GM21360 (cell line): Measurements from ENCODE around the gene ARHGAP40.

ENCODE experiments used
- ATAC-seq: cut with Tn5 transposase; IDR thresholded peaks from one replicate; pipeline ENCODE4 v1.9.1; 2021; ENCODE audit warnings: mild to moderate bottlenecking, moderate library complexity; ENCODE audit not compliant: unreplicated experiment

The ARHGAP40 gene

DNA sequence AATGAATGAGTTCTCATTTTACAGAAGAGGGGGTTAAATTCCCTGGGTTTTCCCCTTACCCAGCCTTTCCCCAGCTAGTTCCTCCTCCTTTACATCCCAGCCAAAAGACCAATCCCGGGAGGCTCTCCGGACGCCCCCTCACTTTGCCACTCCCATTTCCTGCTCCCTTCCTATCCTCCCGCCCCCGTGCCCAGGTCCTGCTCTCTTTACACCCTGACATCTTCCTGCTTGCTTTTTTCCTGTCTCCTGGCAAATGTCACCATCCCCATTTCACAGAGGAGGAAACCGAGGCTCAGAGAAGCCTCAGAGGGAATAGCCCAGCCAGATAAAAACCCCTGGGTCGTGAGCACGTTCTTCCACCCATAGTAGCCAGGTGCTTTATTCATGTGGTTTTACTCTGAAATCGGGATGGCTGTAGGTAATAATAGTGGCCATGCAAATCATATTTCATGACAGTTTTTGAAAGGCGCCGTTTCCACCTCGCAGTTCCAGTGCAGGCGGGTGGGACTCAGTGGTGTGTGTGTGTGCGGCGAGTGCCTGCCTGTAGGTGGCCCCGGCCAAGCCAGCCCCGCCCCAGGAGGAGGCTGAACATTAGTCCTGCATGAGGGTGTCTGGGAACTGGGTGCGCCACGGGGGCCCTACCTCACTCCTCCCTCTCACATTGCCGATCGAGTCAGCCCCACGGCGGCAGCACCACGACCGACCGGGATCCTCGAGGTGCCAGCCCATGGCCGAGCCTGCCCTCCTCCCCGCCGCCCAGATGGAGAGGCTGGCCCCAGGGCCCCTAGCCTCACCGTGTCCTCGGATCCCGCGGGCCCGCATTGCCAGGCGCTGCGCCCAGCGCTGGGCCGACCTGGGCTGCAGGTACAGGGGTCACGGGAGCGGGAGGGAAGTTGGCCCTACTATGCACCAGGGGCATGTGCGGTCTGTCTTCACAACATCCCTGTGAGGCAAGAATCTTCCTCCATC lies at the start of gene ARHGAP40:
TSS of gene ARHGAP40 (plus strand) at position 594 of the 969 bp plus-strand sequence.
- peak; percentile 73 for ATAC-seq

GRCh38 chr20:38554986-38555385 lies 46.6 kb upstream of the ARHGAP40 start:
- ATAC-seq: no peak

- no peak for ATAC-seq
Measured at GRCh38 chr20:38555395-38555794, 46.2 kb upstream of the ARHGAP40 start.

GRCh38 chr20:38557174-38557573 lies 44.4 kb upstream of the ARHGAP40 start:
- no peak for ATAC-seq

GRCh38 chr20:38558596-38559360 lies 42.8 kb upstream of the ARHGAP40 start:
- no peak for ATAC-seq

DNA sequence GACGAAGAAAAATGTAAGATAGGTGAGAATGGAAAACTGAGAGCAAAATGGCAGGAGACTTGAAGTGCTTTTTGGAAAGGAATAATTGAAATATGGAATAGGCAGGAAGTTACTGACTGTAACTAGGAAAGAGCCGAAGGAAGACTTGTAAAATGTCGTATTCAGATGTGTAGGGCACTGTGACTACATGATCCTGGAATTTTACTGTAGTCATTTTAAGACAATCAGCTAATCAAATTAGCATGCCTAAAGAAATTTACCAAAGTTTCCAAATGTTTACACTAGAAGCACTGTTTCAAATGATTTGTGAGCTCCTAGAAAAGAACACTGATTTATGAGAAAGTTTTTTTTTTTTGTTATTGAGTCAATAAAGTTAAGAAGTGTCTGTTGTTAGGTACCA lies 41.8 kb upstream of the ARHGAP40 start:
- no peak for ATAC-seq

DNA sequence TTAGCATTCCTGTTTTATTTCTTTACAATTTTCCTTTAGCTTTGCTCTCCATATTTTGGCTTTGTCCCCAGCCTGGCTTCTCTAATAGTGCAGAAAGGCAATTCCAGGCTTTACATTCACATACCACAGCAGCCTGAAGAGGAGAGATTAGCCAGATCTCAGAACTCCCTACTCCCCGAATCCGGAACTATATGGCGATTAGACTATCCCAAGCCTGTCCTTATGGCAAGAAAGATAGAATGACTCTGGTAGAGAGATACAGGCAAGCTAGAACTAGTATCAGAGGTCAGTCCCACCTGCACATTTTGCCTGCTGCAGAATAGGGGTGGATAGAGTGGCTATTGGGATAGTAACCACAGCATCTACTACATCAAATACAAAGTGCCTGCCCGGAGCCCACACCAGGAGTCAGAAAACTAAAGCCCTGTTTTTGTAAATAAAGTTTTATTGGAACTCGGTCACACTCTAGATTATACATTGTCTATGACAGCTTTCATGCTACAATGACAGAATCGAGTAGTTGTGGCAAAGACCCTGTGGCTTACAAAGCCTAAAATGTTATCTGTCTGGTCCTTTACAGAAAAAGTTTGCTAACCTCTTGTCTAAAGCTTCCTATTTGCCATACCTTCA lies 37.7 kb upstream of the ARHGAP40 start:
- no peak for ATAC-seq

DNA sequence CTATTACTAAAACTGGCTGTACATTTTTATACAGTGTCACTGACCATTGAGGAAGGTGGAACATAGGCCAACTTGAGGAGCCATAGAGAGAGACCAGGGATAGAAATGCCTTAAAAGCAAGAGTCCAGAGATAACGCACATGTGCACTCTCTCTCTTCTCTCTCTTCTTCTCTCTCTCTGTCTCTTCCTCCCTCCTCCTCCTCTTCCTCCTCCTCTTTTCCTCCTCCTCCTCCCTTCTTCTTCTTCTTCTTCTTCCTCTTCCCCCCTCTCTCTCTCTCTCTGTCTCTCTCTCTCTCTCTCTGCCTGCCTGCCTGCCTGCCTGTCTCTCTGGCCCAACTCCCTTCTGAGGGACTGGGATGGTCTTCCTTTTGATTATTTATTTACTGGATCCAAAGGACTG lies 36.9 kb upstream of the ARHGAP40 start:
- ATAC-seq: no peak

- ATAC-seq: no peak
Measured at GRCh38 chr20:38566036-38566598, 35.5 kb upstream of the ARHGAP40 start.

DNA sequence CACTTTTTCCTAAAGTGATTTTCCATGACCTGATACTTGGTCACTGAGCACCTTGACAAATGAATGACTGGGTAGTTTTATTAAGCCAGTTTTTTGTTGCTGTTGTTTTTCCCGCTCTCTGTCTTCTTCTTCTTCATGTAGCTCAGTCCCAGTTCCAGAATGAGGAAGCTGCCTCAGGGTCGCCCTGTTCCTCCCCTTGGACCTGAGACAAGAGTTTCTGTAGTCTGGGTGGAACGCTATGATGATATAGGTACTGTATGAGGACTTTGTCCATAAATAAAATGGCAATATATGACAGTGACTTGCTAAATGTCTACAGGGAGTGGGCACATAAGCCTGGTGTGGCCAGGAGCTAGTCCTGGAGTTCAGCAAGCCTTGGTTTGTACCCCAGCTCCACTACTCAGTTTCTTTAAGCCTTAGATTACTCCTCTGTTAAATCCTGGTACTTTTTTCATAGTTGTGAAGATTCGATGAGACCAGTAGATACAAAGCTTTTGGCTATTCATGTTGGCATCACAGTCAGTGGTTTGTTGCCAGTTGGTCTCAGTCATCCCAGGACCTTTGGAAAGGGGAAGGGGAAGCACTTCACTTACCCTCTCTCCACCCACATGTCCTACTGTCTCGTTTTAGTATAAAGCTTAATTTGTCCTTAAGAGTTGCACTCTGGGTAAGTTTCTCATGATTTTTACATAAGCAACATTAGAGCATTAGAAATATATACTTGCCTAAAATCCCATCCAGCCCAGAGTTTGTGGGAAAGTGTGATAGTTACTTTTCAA lies 31.7 kb upstream of the ARHGAP40 start:
- ATAC-seq: no peak

DNA sequence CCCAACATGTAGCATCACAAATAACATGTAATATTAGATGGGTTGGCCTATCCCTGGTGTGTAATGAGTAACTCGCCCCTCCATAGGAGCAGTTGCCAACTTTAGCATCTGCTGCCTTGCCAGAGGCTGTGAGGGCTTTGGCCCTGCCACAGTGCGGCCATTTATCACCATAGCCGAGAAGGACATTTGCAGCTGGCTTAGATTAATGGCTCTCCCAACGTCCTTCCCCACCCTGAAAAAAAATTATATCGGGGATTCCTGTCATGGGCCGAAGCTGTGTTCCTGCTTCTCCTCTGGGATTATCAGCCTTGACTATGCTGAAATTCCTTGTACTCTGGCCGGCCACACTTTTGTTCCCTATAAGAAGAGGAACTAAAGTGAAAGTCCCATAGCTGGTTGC lies 28.2 kb upstream of the ARHGAP40 start:
- ATAC-seq: no peak

- no peak for ATAC-seq
Measured at GRCh38 chr20:38579219-38579910, 22.2 kb upstream of the ARHGAP40 start.

GRCh38 chr20:38579921-38580320 lies 21.7 kb upstream of the ARHGAP40 start:
- no peak for ATAC-seq

DNA sequence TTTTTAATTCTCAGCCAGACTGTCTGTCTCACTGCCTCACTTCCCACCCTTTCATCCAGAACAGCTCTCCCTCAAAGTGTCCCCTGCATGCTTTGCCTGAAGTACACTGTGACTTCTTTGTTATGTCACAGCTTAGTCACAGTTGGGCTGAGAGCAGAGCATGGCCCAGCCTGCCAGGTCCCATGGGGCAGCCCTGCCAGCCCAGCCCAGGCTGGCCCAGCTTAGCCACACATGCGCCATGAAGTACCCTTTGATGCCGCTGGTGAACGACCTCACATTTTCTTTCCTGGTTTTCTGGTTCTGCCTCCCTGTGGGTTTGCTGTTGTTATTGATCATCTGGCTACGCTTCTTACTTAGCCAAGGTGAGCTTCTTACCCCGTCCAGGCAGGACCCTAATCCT lies 20.6 kb upstream of the ARHGAP40 start, which contains the start of gene ADIG:
TSS of gene ADIG (plus strand) at position 185 of the 400 bp plus-strand sequence. CDS start at position 239, 54 bp downstream.
- ATAC-seq: no peak

DNA sequence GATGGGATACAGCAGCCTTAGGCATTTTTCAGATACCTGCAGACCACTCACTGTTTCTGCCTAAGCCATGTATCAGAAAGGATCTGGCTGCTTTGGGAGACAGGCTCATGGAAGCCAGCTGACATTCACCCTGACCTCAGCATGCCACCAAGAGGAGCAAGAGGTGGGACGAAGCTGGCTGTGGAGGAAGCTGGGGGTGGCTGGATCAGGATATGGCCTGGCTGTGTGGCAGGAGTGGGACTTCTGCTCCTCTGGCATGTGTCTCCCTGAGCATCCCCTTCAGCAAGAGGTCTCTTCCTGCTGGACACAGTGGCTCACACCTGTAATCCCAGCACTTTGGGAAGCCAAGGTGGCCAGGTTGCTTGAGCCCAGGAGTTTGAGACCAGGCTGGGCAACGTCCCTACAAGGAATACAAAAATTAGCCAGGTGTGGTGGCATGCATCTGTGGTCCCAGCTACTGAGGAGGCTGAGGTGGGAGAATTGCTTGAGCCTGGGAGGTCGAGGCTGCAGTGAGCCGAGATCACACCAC lies 19.7 kb upstream of the ARHGAP40 start:
- ATAC-seq: no peak

DNA sequence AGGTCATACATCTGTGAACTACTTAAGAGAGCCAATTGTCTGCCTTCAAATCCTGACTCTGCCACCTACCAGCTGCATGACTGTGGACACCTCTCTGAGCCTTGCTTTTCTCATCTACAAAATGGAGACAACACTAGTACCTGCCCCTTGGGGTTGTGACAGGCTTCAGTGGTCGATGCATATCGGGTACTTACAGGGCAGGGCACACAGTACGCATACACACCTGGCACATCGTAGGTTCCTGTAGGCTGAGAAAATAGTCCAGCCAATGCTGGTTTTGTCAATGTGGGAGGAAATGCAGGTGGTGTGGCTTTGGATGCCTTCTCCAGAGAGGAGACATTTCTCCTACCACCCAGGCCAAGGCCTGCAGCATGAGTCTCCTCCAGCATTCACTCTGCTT lies 18.3 kb upstream of the ARHGAP40 start:
- no peak for ATAC-seq

GRCh38 chr20:38584099-38584763 lies 17.4 kb upstream of the ARHGAP40 start:
- ATAC-seq: no peak

GRCh38 chr20:38585404-38586180 lies 16.0 kb upstream of the ARHGAP40 start:
- ATAC-seq: no peak
